ENCODE results near the gene TUNAR. TPM values are rescaled to one million over a fixed set of nuclear protein-coding genes. Genes with fewer than 3 reads are reported as not detected.

TUNAR gene
- total and polyA plus RNA-seq, 2 experiments from 2014 or later: 0.18 to 1.3 TPM

- TF ChIP-seq, protein P1, sequence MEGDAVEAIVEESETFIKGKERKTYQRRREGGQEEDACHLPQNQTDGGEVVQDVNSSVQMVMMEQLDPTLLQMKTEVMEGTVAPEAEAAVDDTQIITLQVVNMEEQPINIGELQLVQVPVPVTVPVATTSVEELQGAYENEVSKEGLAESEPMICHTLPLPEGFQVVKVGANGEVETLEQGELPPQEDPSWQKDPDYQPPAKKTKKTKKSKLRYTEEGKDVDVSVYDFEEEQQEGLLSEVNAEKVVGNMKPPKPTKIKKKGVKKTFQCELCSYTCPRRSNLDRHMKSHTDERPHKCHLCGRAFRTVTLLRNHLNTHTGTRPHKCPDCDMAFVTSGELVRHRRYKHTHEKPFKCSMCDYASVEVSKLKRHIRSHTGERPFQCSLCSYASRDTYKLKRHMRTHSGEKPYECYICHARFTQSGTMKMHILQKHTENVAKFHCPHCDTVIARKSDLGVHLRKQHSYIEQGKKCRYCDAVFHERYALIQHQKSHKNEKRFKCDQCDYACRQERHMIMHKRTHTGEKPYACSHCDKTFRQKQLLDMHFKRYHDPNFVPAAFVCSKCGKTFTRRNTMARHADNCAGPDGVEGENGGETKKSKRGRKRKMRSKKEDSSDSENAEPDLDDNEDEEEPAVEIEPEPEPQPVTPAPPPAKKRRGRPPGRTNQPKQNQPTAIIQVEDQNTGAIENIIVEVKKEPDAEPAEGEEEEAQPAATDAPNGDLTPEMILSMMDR (IDR thresholded peaks at IDR 0.05; ENCODE audit: low read depth, low read length): no peak
- Histone ChIP-seq H3K36me3 (no peaks in the 10 kb centered on the region), H3K27ac (no peak overlapping the region), H3K4me1 (ENCODE audit: low read depth) (peaks cover 6% of the 10 kb centered on the region), H3K27me3 (no peaks in the 10 kb centered on the region), H3K4me3 (no peak overlapping the region), H3K9me3 (ENCODE audit: low read depth) (no peaks in the 10 kb centered on the region)
- no peak for DNase-seq (ENCODE audit: low read depth in 1 of 2, low spot score in 1 of 2)
Measured at GRCh38 chr14:95920769-95921438, 44.3 kb downstream of the TUNAR start.

- Histone ChIP-seq H3K36me3 (no peaks in the 10 kb centered on the region), H3K27me3 (no peaks in the 10 kb centered on the region), H3K9me3 (ENCODE audit: low read depth) (no peaks in the 10 kb centered on the region), H3K4me3 (no peak overlapping the region), H3K27ac (no peak overlapping the region), H3K4me1 (ENCODE audit: low read depth) (peaks cover 6% of the 10 kb centered on the region)
- TF ChIP-seq, protein P1 (IDR thresholded peaks at IDR 0.05; ENCODE audit: low read depth, low read length): no peak
- DNase-seq (ENCODE audit: low read depth in 1 of 2, low spot score in 1 of 2): no peak
Measured at GRCh38 chr14:95922080-95922479, 45.4 kb downstream of the TUNAR start.

GRCh38 chr14:95928751-95929150, 52.1 kb downstream of the TUNAR start:
- H3K36me3 ChIP-seq: no peaks in the 10 kb centered on the region
- no peak overlapping the region for H3K4me3 ChIP-seq
- H3K27me3 ChIP-seq: no peaks in the 10 kb centered on the region
- no peak overlapping the region for H3K27ac ChIP-seq
- DNase-seq (ENCODE audit: low read depth in 1 of 2, low spot score in 1 of 2): no peak
- no peaks in the 10 kb centered on the region for H3K9me3 ChIP-seq (ENCODE audit: low read depth)
- no peaks in the 10 kb centered on the region for H3K4me1 ChIP-seq (ENCODE audit: low read depth)
- TF ChIP-seq, protein P1 (IDR thresholded peaks at IDR 0.05; ENCODE audit: low read depth, low read length): no peak

DNA sequence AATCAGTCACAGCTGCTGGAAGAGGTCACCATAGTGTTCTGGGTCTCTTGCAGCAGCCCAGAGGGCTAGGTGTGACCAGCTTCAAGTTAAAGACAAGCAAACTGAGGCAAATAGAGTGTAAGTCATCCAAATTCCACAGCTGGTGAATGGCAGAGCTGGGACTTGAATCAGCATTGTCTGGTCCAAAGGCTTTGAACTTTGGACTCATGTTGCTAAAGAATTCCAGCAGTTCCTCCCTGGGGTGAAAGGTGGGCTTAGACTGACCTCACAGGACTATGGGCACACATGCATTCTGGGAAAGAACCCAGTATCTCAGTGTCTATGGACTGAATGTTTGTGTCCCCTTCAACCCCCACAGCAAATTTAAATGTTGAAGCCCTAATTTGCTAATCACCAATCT, 54.8 kb downstream of the TUNAR start:
- TF ChIP-seq, protein P1 (IDR thresholded peaks at IDR 0.05; ENCODE audit: low read depth, low read length): no peak
- no peaks in the 10 kb centered on the region for H3K9me3 ChIP-seq (ENCODE audit: low read depth)
- H3K36me3 ChIP-seq: no peaks in the 10 kb centered on the region
- no peak overlapping the region for H3K4me3 ChIP-seq
- H3K27me3 ChIP-seq: no peaks in the 10 kb centered on the region
- H3K27ac ChIP-seq: no peak overlapping the region
- no peak for DNase-seq (ENCODE audit: low read depth in 1 of 2, low spot score in 1 of 2)
- H3K4me1 ChIP-seq (ENCODE audit: low read depth): no peaks in the 10 kb centered on the region

DNA sequence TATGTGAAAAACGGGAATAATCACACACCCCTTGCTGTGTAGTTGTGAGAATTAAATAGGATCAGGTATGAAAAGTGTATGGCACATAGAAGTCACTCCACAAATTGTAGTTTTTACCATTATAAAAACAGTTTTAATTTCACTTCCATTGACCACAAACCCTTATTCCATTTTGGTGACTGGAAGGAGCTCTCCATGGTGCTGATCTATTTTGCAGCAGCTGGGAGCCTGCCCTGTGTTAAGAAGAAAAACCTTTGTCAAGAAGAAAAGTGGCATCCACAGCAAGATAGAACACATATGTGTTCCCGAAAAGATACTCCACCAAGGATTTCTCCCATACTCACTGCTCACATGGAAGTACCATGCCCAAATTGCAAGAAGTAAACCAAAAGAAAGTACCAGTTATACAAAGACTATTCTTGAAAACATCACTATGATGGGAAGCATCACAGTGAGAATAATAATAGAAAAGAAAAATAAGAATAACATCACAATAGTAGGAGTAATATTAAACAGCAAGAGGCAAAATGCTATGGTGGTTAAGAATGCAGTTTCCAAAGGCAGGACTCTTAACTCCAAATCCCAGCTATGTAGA, 58.7 kb downstream of the TUNAR start:
- no peak overlapping the region for H3K27ac ChIP-seq
- no peaks in the 10 kb centered on the region for H3K9me3 ChIP-seq (ENCODE audit: low read depth)
- DNase-seq (ENCODE audit: low read depth in 1 of 2, low spot score in 1 of 2): peak; percentile 37 to 83
- no peaks in the 10 kb centered on the region for H3K36me3 ChIP-seq
- H3K27me3 ChIP-seq: no peaks in the 10 kb centered on the region
- no peaks in the 10 kb centered on the region for H3K4me1 ChIP-seq (ENCODE audit: low read depth)
- H3K4me3 ChIP-seq: no peak overlapping the region
- TF ChIP-seq, protein P1 (IDR thresholded peaks at IDR 0.05; ENCODE audit: low read depth, low read length): no peak
